Thymus (tissue), 11 donors: ENCODE measurements around the gene KRT37. TPM values are rescaled to one million over a fixed set of nuclear protein-coding genes. Genes with fewer than 3 reads are reported as not detected.

Source experiments
- DNase-seq, 9 donors: peaks; one replicate each; pipeline ENCODE4 v3.0.0-alpha.2; 2013; ENCODE audit warnings: low spot score in 9 of 9, low read depth in 6 of 9, missing footprints in 1 of 9
- H3K27ac ChIP-seq, 2 donors: one replicate each; pipeline ENCODE4 v1.5.1; 2013; ENCODE audit warnings: control low read depth in 1 of 2, low read depth in 1 of 2, low read length in 1 of 2, mild to moderate bottlenecking in 1 of 2, moderate library complexity in 1 of 2
- H3K27me3 ChIP-seq, 2 donors: one replicate each; pipeline ENCODE4 v1.5.1; 2013; ENCODE audit warnings: low read length in 1 of 2; ENCODE audit not compliant: control insufficient read depth in 2 of 2, insufficient read depth in 1 of 2
- H3K36me3 ChIP-seq, 2 donors: one replicate each; pipeline ENCODE4 v1.5.1; 2013; ENCODE audit warnings: low read length in 1 of 2, mild to moderate bottlenecking in 1 of 2, moderate library complexity in 1 of 2; ENCODE audit not compliant: control insufficient read depth in 2 of 2, insufficient read depth in 2 of 2
- H3K4me1 ChIP-seq, 2 donors: one replicate each; pipeline ENCODE4 v1.5.1; 2013; ENCODE audit warnings: low read length in 2 of 2; ENCODE audit not compliant: control insufficient read depth in 2 of 2, insufficient read depth in 2 of 2
- H3K4me3 ChIP-seq, 2 donors: one replicate each; pipeline ENCODE4 v1.5.1; 2013; ENCODE audit warnings: low read length in 2 of 2, control low read depth in 1 of 2, mild to moderate bottlenecking in 1 of 2
- H3K9me3 ChIP-seq, 2 donors: one replicate each; pipeline ENCODE4 v1.5.1; 2013; ENCODE audit warnings: low read length in 1 of 2, mild to moderate bottlenecking in 1 of 2; ENCODE audit not compliant: control insufficient read depth in 2 of 2, insufficient read depth in 1 of 2
- WGBS: extraction: QIAGEN DNeasy Blood & Tissue Kit; methylation state at CpG from one replicate; pipeline ENCODE4 v1.1.7; 2013; 5-methylcytosine and 5-hydroxymethylcytosine counted together
- polyA plus RNA-seq: library from polyadenylated mRNA; stranded (reverse); fragments of 200-250 nt; gene quantifications from one replicate; pipeline ENCODE4 v1.2.3, GENCODE V29; 2013
- total RNA-seq: library from RNA; stranded (reverse); fragments of 120-200 nt; gene quantifications from one replicate; pipeline ENCODE4 v1.2.4, GENCODE V29; 2013
- donor health status: healthy.

The KRT37 gene
- total and polyA plus RNA-seq, 2 donors, result 0.19 to 0.34 TPM

GRCh38 chr17:41417127-41417526 lies 7.3 kb downstream of the KRT37 start:
- Histone ChIP-seq H3K4me3 (no peak overlapping the region), H3K27ac (peak overlapping the region in 1 of 2 donors; percentile 37), H3K9me3 (no peaks in the 10 kb centered on the region), H3K27me3 (peaks cover 0 to 2% of the 10 kb centered on the region in 2 donors), H3K4me1 (peaks cover 0 to 10% of the 10 kb centered on the region in 2 donors), H3K36me3 (no peaks in the 10 kb centered on the region)
- no peak for DNase-seq
- WGBS, result 98% methylated on average over 6 of the region's 6 CpGs

GRCh38 chr17:41416479-41416878 lies 7.9 kb downstream of the KRT37 start:
- DNase-seq, result no peak
- no peak overlapping the region for H3K4me3 ChIP-seq
- H3K27me3 ChIP-seq, result peaks cover 0 to 2% of the 10 kb centered on the region in 2 donors
- no peaks in the 10 kb centered on the region for H3K9me3 ChIP-seq
- H3K36me3 ChIP-seq, result no peaks in the 10 kb centered on the region
- H3K4me1 ChIP-seq, result peaks cover 0 to 10% of the 10 kb centered on the region in 2 donors
- WGBS, result 93% methylated on average over 5 of the region's 5 CpGs
- H3K27ac ChIP-seq, result no peak overlapping the region

DNA sequence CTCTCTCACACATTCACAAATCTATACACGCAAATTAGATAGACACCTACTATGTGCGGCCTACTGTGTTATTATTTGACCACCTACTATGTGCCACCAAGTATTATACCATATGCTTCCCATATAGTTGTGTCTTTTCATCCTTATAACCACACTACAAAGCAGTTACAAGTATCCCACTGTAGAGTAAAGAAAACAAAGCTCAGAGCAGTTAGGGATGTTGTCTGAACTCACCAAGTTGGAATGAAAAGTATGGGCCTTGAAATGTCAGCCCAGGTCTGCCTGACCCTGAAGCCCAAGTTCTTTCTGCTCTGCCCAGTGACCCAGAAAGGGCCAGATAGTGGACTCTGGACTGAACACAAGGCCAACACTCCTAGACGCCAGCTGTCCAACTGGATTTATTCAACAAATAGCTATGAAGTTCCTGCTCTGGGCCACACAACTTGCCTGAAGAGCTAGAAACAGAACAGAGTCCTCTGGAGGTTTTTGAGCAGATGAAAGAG lies 8.5 kb downstream of the KRT37 start:
- DNase-seq, result no peak
- 92% methylated on average over 3 of the region's 3 CpGs for WGBS
- Histone ChIP-seq H3K27me3 (peaks cover 0 to 2% of the 10 kb centered on the region in 2 donors), H3K9me3 (no peaks in the 10 kb centered on the region), H3K36me3 (no peaks in the 10 kb centered on the region), H3K4me1 (peaks cover 0 to 10% of the 10 kb centered on the region in 2 donors), H3K4me3 (no peak overlapping the region), H3K27ac (no peak overlapping the region)

DNA sequence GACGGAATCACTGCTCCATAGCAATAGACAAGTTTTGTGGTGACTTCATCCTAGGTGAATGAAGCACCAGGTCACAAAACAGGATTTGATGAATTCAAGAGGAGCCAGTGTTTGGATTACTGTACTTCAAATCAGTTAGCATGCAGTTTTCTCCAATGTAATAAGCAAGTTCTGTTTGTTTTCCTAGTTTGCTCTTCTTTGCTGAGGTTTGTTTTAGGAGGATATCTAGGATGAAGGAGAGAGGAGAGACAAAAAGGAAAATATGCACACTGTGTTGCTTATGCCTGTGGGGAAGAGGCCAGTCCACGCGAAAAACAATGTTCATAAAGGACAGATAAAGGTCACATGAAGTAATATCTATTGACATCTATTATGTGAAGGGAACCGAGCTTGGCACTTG lies 9.0 kb downstream of the KRT37 start:
- no peak overlapping the region for H3K4me3 ChIP-seq
- WGBS, result 96% methylated on average over 4 of the region's 4 CpGs
- no peaks in the 10 kb centered on the region for H3K36me3 ChIP-seq

GRCh38 chr17:41413982-41414381 lies 10.4 kb downstream of the KRT37 start:
- 98% methylated on average over 2 of the region's 2 CpGs for WGBS
- Histone ChIP-seq H3K27ac (no peak overlapping the region), H3K36me3 (no peaks in the 10 kb centered on the region), H3K9me3 (no peaks in the 10 kb centered on the region), H3K27me3 (no peaks in the 10 kb centered on the region), H3K4me3 (no peak overlapping the region), H3K4me1 (peaks cover 0 to 10% of the 10 kb centered on the region in 2 donors)
- DNase-seq, result no peak

More for the DNA sequence above, 9.0 kb downstream of the KRT37 start:
- Histone ChIP-seq H3K27me3 (peaks cover 0 to 2% of the 10 kb centered on the region in 2 donors), H3K9me3 (no peaks in the 10 kb centered on the region), H3K4me1 (peaks cover 0 to 10% of the 10 kb centered on the region in 2 donors), H3K27ac (no peak overlapping the region)
- no peak for DNase-seq

DNA sequence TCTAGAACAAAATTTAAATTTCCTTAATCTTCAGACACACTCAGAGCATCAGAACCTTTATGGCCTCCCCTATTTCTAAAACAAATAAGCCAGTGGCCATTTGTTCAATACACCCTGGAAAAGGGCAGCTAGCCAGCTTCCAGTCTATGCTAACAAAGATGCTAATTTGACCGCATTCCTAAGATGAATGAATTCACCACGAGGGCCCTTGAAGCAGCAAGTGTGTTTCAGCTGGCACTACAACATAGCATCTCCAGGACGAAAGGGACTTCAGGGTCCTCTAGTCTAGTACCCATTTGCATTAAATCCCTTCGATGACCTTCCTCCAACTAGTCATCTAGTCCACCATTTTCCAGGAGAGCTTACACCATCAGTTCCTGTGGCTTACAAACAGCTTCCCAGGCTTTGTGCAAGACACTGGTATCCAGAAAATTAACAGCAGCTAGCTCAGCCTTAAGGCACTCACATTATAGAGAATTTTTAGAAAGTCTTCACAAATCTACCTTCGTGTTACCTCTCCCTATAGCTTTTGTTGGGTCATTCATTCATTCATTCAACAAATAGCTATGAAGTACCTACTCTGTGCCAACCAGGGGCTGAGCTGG lies 10.9 kb downstream of the KRT37 start:
- H3K4me3 ChIP-seq, result no peak overlapping the region
- no peaks in the 10 kb centered on the region for H3K9me3 ChIP-seq
- H3K27me3 ChIP-seq, result no peaks in the 10 kb centered on the region
- no peak overlapping the region for H3K27ac ChIP-seq
- no peak for DNase-seq
- no peaks in the 10 kb centered on the region for H3K36me3 ChIP-seq
- 74% methylated on average over 5 of the region's 5 CpGs for WGBS
- peaks cover 0 to 5% of the 10 kb centered on the region in 2 donors for H3K4me1 ChIP-seq

- H3K9me3 ChIP-seq, result no peaks in the 10 kb centered on the region
- no peak for DNase-seq
- no peaks in the 10 kb centered on the region for H3K36me3 ChIP-seq
- no peaks in the 10 kb centered on the region for H3K4me1 ChIP-seq
- H3K4me3 ChIP-seq, result no peak overlapping the region
- no peaks in the 10 kb centered on the region for H3K27me3 ChIP-seq
- WGBS, result 95% methylated on average over 20 of the region's 20 CpGs
- H3K27ac ChIP-seq, result no peak overlapping the region
These were observed 13.1 kb downstream of the KRT37 start for GRCh38 chr17:41411072-41411840.

DNA sequence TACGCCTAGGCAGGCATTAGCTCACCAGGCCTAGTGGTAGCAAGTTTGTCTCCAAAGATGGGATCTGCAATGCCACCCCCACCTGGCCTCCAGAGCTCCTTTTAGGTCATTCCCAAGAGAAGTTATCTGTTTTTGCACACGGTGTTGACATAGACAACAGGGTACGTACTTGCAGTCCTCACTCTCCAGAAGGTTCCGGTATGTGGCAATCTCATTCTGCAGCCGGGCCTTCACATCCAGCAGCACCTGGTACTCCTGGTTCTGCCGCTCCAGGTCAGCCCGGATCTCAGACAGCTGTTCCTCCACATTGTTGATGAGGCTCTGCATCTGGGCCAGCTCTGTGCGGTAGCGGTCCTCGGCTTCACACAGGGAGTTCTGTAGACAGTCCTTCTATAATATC lies 17.2 kb downstream of the KRT37 start:
- no peak for DNase-seq
- Histone ChIP-seq H3K27ac (no peak overlapping the region), H3K27me3 (no peaks in the 10 kb centered on the region), H3K4me3 (no peak overlapping the region), H3K36me3 (no peaks in the 10 kb centered on the region), H3K9me3 (no peaks in the 10 kb centered on the region), H3K4me1 (no peaks in the 10 kb centered on the region)
- WGBS, result 98% methylated on average over 10 of the region's 10 CpGs

DNA sequence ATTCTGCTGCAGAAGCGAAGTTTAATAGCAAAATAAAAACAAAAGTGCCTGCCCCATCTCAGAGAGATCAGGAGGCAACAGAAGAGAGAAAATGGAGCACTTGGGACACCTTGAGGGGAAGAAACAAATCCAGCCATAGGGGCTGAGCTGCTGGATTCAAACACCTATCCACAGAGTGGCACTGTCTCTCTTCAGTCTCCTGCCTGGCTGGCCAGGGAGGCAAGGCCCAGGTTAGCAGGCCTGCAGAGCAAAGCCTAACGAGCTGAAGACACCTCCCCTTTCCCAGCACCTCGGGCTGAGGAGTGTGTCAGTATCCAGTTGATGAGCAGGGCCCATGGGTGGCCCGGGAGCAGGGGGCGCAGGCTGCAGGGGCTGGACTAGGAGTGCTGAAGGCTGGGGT lies 18.2 kb downstream of the KRT37 start:
- no peak overlapping the region for H3K27ac ChIP-seq
- no peak overlapping the region for H3K4me3 ChIP-seq
- H3K4me1 ChIP-seq, result no peaks in the 10 kb centered on the region
- H3K27me3 ChIP-seq, result no peaks in the 10 kb centered on the region
- H3K36me3 ChIP-seq, result no peaks in the 10 kb centered on the region
- no peak for DNase-seq
- no peaks in the 10 kb centered on the region for H3K9me3 ChIP-seq
- 63% methylated on average over 5 of the region's 5 CpGs for WGBS
